Measurements from ENCODE around the gene CGB7.
A peak's percentile ranks its signal among the peaks of the same experiment; 100 is the strongest.
"Not testable (repeated sequence)": the region's sequence is repeated elsewhere in the genome, so short reads cannot be mapped to it uniquely, and the experiment has no call there.

CGB7 gene

GRCh38 chr19:49064768-49065611, 7.4 kb upstream of the CGB7 start, which contains the start of gene NTF4:
TSS of gene NTF4 (minus strand) at chr19:49064818. CDS start at chr19:49061997, 2,821 bp downstream.
- H3K4me3 ChIP-seq (ENCODE audit: low read length) = peak within 1 kb of the TSS; percentile 29
- TF ChIP-seq CTCF (conservative IDR thresholded peaks at IDR 0.05; ENCODE audit: low read depth, low read length) = no peak
- DNase-seq (ENCODE audit: low read depth) = no peak

- H3K4me3 ChIP-seq (ENCODE audit: low read length) = no peak overlapping the region
- DNase-seq (ENCODE audit: low read depth) = no peak
- TF ChIP-seq CTCF (conservative IDR thresholded peaks at IDR 0.05; ENCODE audit: low read depth, low read length) = no peak
These were observed 6.6 kb upstream of the CGB7 start for GRCh38 chr19:49064029-49064629.

- H3K4me3 ChIP-seq (ENCODE audit: low read length) = no peak overlapping the region
- DNase-seq (ENCODE audit: low read depth) = no peak
- TF ChIP-seq CTCF (conservative IDR thresholded peaks at IDR 0.05; ENCODE audit: low read depth, low read length) = no peak
These were observed 3.9 kb upstream of the CGB7 start for GRCh38 chr19:49061445-49061844.

- no peak for TF ChIP-seq CTCF (conservative IDR thresholded peaks at IDR 0.05; ENCODE audit: low read depth, low read length)
- no peak for DNase-seq (ENCODE audit: low read depth)
- no peak overlapping the region for H3K4me3 ChIP-seq (ENCODE audit: low read length)
These were observed 3.5 kb upstream of the CGB7 start for GRCh38 chr19:49061000-49061399.

- no peak overlapping the region for H3K4me3 ChIP-seq (ENCODE audit: low read length)
- no peak for DNase-seq (ENCODE audit: low read depth)
- no peak for TF ChIP-seq CTCF (conservative IDR thresholded peaks at IDR 0.05; ENCODE audit: low read depth, low read length)
These were observed 1.5 kb upstream of the CGB7 start for GRCh38 chr19:49059053-49059452.

- no peak for DNase-seq (ENCODE audit: low read depth)
- no peak overlapping the region for H3K4me3 ChIP-seq (ENCODE audit: low read length)
- TF ChIP-seq CTCF (conservative IDR thresholded peaks at IDR 0.05; ENCODE audit: low read depth, low read length) = no peak
These were observed 1.0 kb upstream of the CGB7 start for GRCh38 chr19:49058562-49058961.

GRCh38 chr19:49056902-49057596, 500 bp downstream of the CGB7 start:
- H3K4me3 ChIP-seq (ENCODE audit: low read length) = peak overlapping the region; percentile 53
- DNase-seq (ENCODE audit: low read depth) = not testable (repeated sequence)

All from retinal pigment epithelial cell (primary cell).